OCI-LY7 (cell line): Measurements from ENCODE around the gene CIAO1. TPM values are rescaled to one million over a fixed set of nuclear protein-coding genes. Genes with fewer than 3 reads are reported as not detected.

Experiments
- BruUV-seq: library from RNA; stranded (reverse); fragments of 400-500 nt; replicated peaks from 2 replicates; lab custom pipeline; 2021; lab: Mats Ljungman, UMichigan
- CTCF ChIA-PET: fragments of 300-600 bp; sonication (Branson Sonifier 250); formaldehyde crosslinking; loops from one replicate; lab custom pipeline; 2022; ENCODE audit warnings: antibody characterized with exemption; ENCODE audit not compliant: unreplicated experiment; lab: Charles Lee
- POLR2A ChIA-PET: fragments of 300-600 bp; sonication (Branson Sonifier 250); formaldehyde crosslinking; loops from one replicate; lab custom pipeline; 2022; ENCODE audit warnings: antibody characterized with exemption; lab: Charles Lee
- DNase-seq: peaks from one replicate; pipeline ENCODE4 v3.0.0-alpha.2; 2015; ENCODE audit warnings: low spot score
- H2AFZ ChIP-seq: fragments of 200-600 bp; sonication (generic), shearing (Covaris generic); 2 replicates; pipeline ENCODE4 v1.6.1; 2014; ENCODE audit warnings: mild to moderate bottlenecking, antibody characterized with exemption, low read length, moderate library complexity
- H3K27ac ChIP-seq: fragments of 200-600 bp; sonication (generic); 2 replicates; pipeline ENCODE4 v1.5.1; 2014; ENCODE audit warnings: mixed run types, low read depth, mild to moderate bottlenecking, moderate library complexity, low read length, inconsistent platforms; ENCODE audit not compliant: poor library complexity, severe bottlenecking
- H3K36me3 ChIP-seq: fragments of 200-600 bp; sonication (generic); 2 replicates; pipeline ENCODE4 v1.6.1; 2014; ENCODE audit warnings: mild to moderate bottlenecking, antibody characterized with exemption, low read length, moderate library complexity, mixed read lengths; ENCODE audit not compliant: insufficient read depth
- H3K4me1 ChIP-seq: fragments of 200-600 bp; sonication (generic); 2 replicates; pipeline ENCODE4 v1.5.1; 2014; ENCODE audit warnings: mild to moderate bottlenecking, low read length; ENCODE audit not compliant: insufficient read depth, poor library complexity, severe bottlenecking
- H3K4me2 ChIP-seq: fragments of 200-600 bp; sonication (generic); 2 replicates; pipeline ENCODE4 v1.6.1; 2014; ENCODE audit warnings: mild to moderate bottlenecking, low read length
- H3K4me3 ChIP-seq: fragments of 200-600 bp; sonication (generic); 2 replicates; pipeline ENCODE4 v1.5.1; 2014; ENCODE audit warnings: mild to moderate bottlenecking, low read depth, low read length; ENCODE audit not compliant: poor library complexity, severe bottlenecking
- H3K79me2 ChIP-seq: fragments of 200-600 bp; sonication (generic); 2 replicates; pipeline ENCODE4 v1.6.1; 2016; ENCODE audit warnings: low read depth, mild to moderate bottlenecking, low read length, moderate library complexity, mixed read lengths; ENCODE audit not compliant: insufficient read depth
- H3K9me2 ChIP-seq: fragments of 200-600 bp; sonication (generic); 2 replicates; pipeline ENCODE4 v1.6.1; 2016; ENCODE audit warnings: mild to moderate bottlenecking, low read length, mixed read lengths; ENCODE audit not compliant: insufficient read depth
- H3K9me3 ChIP-seq: fragments of 200-600 bp; sonication (generic); 2 replicates; pipeline ENCODE4 v1.6.1; 2014; ENCODE audit warnings: mild to moderate bottlenecking, mixed run types, low read length, mixed read lengths
- H4K20me1 ChIP-seq: fragments of 200-600 bp; sonication (generic); 2 replicates; pipeline ENCODE4 v1.6.1; 2014; ENCODE audit warnings: mild to moderate bottlenecking, antibody characterized with exemption, low read length, moderate library complexity, mixed read lengths; ENCODE audit not compliant: insufficient read depth
- EZH2phosphoT487 ChIP-seq: fragments of 200-600 bp; sonication (generic); IDR thresholded peaks from 2 replicates; pipeline ENCODE4 v1.6.1; 2018; ENCODE audit warnings: low read depth, borderline replicate concordance, mild to moderate bottlenecking, mixed run types, antibody characterized with exemption, low read length, moderate library complexity, mixed read lengths
- intact Hi-C: fragments of 100-400 bp; cut with micrococcal nuclease; formaldehyde crosslinking; loops from one replicate; pipeline ENCODE4 v1.10.0; 2022; ENCODE audit not compliant: unreplicated experiment
- total RNA-seq, 2 experiments: library from RNA; depleted of rRNA in 1 of 2; stranded (reverse); fragments of >200 nt in 1 of 2; shearing (Covaris generic) in 1 of 2; gene quantifications; 2 replicates each; pipeline ENCODE4 v1.2.3, GENCODE V29; 2014 to 2022
- TF ChIP-seq, protein P1 (sequence below): fragments of 200-600 bp; sonication (generic); conservative IDR thresholded peaks from 2 replicates; pipeline ENCODE4 v1.5.1; 2014; ENCODE audit warnings: mild to moderate bottlenecking, antibody characterized with exemption, low read length, moderate library complexity, mixed read lengths

The CIAO1 gene
- total RNA-seq, 2 experiments from 2014 or later: 89.6 to 128 TPM

- Histone ChIP-seq H3K36me3 (no peaks in the 10 kb centered on the region), H3K4me3 (peak overlapping the region; percentile 70), H3K9me3 (no peaks in the 10 kb centered on the region), H3K27ac (peak overlapping the region; percentile 41), H3K9me2 (no peaks in the 10 kb centered on the region), H3K4me1 (peaks cover 61% of the 10 kb centered on the region), H3K79me2 (no peaks in the 10 kb centered on the region), H4K20me1 (no peaks in the 10 kb centered on the region), H3K4me2 (peak overlapping the region; percentile 77), H2AFZ (peak overlapping the region; percentile 45; the same call in 1 of the 2 replicates)
- intact Hi-C loops: loop anchor here (1.0 to 5.0 kb wide), 2 partner anchors 15 to 114 kb away; partner anchors contain the start of gene STARD7
- DNase-seq: peak; percentile 66
- ChIA-PET CTCF (no interaction called here), POLR2A (interaction anchor here (1.0 to 4.7 kb wide), 6 partner anchors 10 to 31 kb away, joined by 3 to 39 read pairs (median 5); partner anchors contain the start of genes NCAPH and SNRNP200)
- TF ChIP-seq, protein P1, sequence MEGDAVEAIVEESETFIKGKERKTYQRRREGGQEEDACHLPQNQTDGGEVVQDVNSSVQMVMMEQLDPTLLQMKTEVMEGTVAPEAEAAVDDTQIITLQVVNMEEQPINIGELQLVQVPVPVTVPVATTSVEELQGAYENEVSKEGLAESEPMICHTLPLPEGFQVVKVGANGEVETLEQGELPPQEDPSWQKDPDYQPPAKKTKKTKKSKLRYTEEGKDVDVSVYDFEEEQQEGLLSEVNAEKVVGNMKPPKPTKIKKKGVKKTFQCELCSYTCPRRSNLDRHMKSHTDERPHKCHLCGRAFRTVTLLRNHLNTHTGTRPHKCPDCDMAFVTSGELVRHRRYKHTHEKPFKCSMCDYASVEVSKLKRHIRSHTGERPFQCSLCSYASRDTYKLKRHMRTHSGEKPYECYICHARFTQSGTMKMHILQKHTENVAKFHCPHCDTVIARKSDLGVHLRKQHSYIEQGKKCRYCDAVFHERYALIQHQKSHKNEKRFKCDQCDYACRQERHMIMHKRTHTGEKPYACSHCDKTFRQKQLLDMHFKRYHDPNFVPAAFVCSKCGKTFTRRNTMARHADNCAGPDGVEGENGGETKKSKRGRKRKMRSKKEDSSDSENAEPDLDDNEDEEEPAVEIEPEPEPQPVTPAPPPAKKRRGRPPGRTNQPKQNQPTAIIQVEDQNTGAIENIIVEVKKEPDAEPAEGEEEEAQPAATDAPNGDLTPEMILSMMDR: no peak
- no peak for TF ChIP-seq EZH2phosphoT487
- BruUV-seq: no TSS peak
Observed at GRCh38 chr2:96320728-96321622, 55.0 kb downstream of the CIAO1 start.

Other genes starting within 250 kb of the CIAO1 start
- gene GPAT2, start 231.3 kb upstream of the CIAO1 start, total RNA-seq (2014; rRNA removed; shearing (Covaris generic)): not detected in 2 replicates
- not detected in 2 replicates for gene GPAT2, start 231.3 kb upstream of the CIAO1 start, total RNA-seq (2022)
- gene ADRA2B, start 149.7 kb upstream of the CIAO1 start, total RNA-seq (2014; rRNA removed; shearing (Covaris generic)): 0.06 TPM in 1 of 2 replicates, not detected in the other
- gene ADRA2B, start 149.7 kb upstream of the CIAO1 start, total RNA-seq (2022): 0.11 TPM in 1 of 2 replicates, not detected in the other
- gene ASTL, start 127.7 kb upstream of the CIAO1 start, total RNA-seq (2014; rRNA removed; shearing (Covaris generic)): 0.46 TPM in 1 of 2 replicates, not detected in the other
- 0.49 TPM in 1 of 2 replicates, not detected in the other for gene ASTL, start 127.7 kb upstream of the CIAO1 start, total RNA-seq (2022)
- gene DUSP2, start 120.8 kb upstream of the CIAO1 start, total RNA-seq (2014; rRNA removed; shearing (Covaris generic)): 94.7 and 110 TPM in 2 replicates
- 31.2 and 37.3 TPM in 2 replicates for gene DUSP2, start 120.8 kb upstream of the CIAO1 start, total RNA-seq (2022)
- 208 and 239 TPM in 2 replicates for gene STARD7, start 57.4 kb upstream of the CIAO1 start, total RNA-seq (2014; rRNA removed; shearing (Covaris generic))
- gene STARD7, start 57.4 kb upstream of the CIAO1 start, total RNA-seq (2022): 186 and 206 TPM in 2 replicates
- gene TMEM127, start 228 bp upstream of the CIAO1 start, total RNA-seq (2014; rRNA removed; shearing (Covaris generic)): 12.0 and 12.1 TPM in 2 replicates
- 20.4 and 21.1 TPM in 2 replicates for gene TMEM127, start 228 bp upstream of the CIAO1 start, total RNA-seq (2022)
- 76.0 and 79.3 TPM in 2 replicates for gene SNRNP200, start 39.3 kb downstream of the CIAO1 start, total RNA-seq (2014; rRNA removed; shearing (Covaris generic))
- 213 and 216 TPM in 2 replicates for gene SNRNP200, start 39.3 kb downstream of the CIAO1 start, total RNA-seq (2022)
- gene ITPRIPL1, start 59.1 kb downstream of the CIAO1 start, total RNA-seq (2014; rRNA removed; shearing (Covaris generic)): 13.5 and 15.5 TPM in 2 replicates
- 7.1 and 8.1 TPM in 2 replicates for gene ITPRIPL1, start 59.1 kb downstream of the CIAO1 start, total RNA-seq (2022)
- gene NCAPH, start 69.5 kb downstream of the CIAO1 start, total RNA-seq (2014; rRNA removed; shearing (Covaris generic)): 94.7 and 108 TPM in 2 replicates
- 85.8 and 91.3 TPM in 2 replicates for gene NCAPH, start 69.5 kb downstream of the CIAO1 start, total RNA-seq (2022)
- gene NEURL3, start 239.1 kb downstream of the CIAO1 start, total RNA-seq (2014; rRNA removed; shearing (Covaris generic)): not detected in 2 replicates
- not detected in 2 replicates for gene NEURL3, start 239.1 kb downstream of the CIAO1 start, total RNA-seq (2022)